Caki2 (cell line): ENCODE data around the gene PLEKHN1. TPM values are rescaled to one million over a fixed set of nuclear protein-coding genes. Genes with fewer than 3 reads are reported as not detected.
"Not testable (repeated sequence)": the region's sequence is repeated elsewhere in the genome, so short reads cannot be mapped to it uniquely, and the experiment has no call there.

Source experiments
- DNase-seq: peaks from one replicate; pipeline ENCODE4 v3.0.0-alpha.2; 2015; ENCODE audit warnings: low read depth
- in situ Hi-C: cut with HindIII; loops from 2 replicates; pipeline ENCODE4 v1.10.0; 2016; ENCODE audit warnings: low sequenced_read_pairs, low pct_unique_long_range_greater_than_20kb, mixed read lengths
- total RNA-seq: library from RNA; depleted of rRNA; stranded (reverse); fragments of >200 nt; shearing (Covaris generic); gene quantifications from 2 replicates; pipeline ENCODE4 v1.2.3, GENCODE V29; 2014; ENCODE audit warnings: low replicate concordance

PLEKHN1 gene
- total RNA-seq, 1 experiment from 2014 or later, result 2.3 TPM

DNA sequence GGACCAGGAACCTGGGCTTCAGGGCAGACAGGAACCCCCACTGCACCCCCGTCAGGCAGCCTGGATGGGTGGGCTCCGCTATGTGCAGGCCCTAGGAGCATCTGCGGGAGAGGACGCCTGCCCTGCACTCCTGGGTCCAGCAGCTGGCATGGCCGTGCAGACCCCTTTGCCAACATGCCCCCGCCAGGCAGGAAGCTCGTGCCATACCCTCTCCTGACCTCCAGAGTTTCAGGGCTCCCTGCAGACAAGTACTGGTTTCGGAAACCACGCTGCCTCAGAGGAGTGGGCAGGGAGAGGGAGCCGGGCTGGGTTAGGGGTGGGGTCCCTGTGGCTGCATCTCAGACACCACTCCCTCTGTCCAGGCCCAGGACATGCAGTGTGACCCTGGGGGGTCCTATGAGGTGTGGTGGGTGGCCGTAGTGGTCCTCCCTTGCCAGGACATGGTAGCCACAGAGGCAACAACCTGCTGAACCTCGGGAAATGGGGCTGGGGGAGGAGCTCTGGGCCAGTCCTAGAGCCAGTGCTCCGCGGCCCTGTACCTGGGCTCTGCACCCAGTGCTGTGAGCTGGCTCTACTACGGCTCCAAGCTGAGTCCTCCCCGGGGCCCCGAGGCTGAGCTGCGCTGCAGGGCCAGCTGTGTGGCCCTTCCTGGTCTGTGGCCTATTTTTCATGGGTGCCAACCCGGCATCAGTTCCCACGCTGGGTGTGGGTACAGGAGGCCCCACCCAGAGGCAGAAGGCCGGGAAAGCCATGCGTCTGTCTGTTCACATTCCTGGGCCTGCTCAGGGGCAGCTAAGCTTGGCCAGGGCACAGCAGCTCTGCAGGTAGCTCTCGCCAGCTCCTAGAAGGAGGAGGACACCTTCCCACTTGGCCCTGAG, 1.4 kb downstream of the PLEKHN1 start:
- in situ Hi-C loops, result no loop called here
- DNase-seq, result no peak

- no peak for DNase-seq
- in situ Hi-C loops, result no loop called here
Measured at GRCh38 chr1:969260-969855, 3.1 kb downstream of the PLEKHN1 start.

GRCh38 chr1:970242-970972, 4.1 kb downstream of the PLEKHN1 start:
- no peak for DNase-seq
- in situ Hi-C loops, result no loop called here

GRCh38 chr1:970973-971730, 4.9 kb downstream of the PLEKHN1 start:
- in situ Hi-C loops, result no loop called here
- no peak for DNase-seq

DNA sequence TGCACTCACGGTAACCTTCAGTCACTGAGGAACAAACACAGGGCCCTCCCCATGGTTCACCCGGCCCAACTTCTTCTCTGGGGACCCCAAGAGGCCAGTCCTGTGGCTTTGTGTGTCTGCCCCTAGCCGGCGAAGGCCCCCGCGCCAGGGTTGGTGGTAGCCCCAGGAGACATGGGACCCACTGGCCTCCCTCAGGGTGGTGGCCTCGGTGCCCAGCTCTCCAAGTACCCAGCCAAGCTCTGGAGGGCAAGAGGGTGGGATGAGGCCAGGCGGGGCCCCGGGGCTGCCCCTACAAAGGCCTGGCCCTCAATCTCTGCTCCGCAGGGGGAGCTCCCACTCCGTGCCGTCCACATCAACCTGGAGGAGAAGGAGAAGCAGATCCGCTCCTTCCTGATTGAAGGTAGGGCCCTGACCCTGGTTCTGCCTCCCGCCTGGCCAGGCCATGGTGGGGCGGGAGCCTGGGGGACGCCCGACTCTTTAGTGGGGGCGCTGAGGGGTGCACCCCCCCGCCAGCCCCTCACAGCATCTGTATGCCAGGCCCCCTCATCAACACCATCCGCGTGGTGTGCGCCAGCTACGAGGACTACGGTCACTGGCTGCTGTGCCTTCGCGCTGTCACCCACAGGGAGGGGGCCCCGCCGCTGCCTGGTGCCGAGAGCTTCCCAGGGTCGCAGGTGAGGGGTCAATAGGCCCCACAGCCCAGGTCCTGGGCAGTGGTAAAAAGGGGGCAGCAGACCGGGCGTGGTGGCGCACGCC, 5.6 kb downstream of the PLEKHN1 start:
- DNase-seq, result no peak
- in situ Hi-C loops, result no loop called here

- no peak for DNase-seq
- in situ Hi-C loops, result no loop called here
Measured at GRCh38 chr1:972726-973458, 6.6 kb downstream of the PLEKHN1 start.

GRCh38 chr1:973459-974292, 7.4 kb downstream of the PLEKHN1 start:
- in situ Hi-C loops, result no loop called here
- no peak for DNase-seq

DNA sequence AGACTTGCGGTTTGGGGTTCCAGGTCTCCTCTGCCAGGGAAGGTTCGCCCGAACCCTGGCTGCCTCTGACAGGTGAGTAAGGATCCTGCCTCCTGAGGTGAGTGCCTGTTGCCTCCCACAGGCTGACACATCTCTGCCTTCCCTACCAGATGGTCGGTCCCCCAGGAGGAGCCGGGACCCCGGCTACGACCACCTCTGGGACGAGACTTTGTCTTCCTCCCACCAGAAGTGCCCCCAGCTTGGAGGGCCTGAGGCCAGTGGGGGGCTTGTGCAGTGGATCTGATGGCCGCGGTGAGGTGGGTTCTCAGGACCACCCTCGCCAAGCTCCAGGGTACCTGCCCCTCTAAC, 8.0 kb downstream of the PLEKHN1 start:
- no peak for DNase-seq
- in situ Hi-C loops, result no loop called here

DNA sequence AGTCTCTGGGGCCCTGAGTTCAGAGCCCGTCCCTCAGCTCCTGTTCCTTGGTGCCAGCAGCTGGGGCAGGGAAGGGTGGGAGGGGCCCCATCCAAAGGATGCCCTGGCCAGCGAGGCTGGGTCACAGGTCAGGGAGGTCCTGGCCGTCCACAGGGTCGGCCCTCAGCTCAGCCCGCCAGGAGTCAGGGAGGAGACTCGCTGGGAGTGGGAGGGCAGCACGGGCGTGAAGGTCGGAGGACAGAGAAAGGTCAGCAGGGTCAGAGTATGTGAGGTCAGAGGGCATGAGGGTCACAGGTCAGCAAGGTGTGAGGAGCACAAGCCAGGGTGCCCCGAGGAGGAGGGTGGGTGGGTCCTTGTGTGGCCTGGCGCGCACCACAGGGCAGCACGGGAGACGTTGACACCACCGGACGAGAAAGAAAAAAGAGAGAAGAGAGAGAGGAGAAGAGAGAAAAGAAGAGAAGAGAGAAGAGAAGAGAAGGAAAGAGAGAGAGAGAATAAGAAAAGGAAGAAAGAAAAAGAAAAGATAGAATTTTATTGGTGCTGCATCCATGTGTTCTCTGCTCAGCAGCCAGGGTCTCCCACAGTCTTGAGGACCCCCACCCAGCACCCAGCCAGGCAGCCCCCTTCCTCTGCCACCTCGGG, 8.5 kb downstream of the PLEKHN1 start:
- in situ Hi-C loops, result no loop called here
- no peak for DNase-seq

DNA sequence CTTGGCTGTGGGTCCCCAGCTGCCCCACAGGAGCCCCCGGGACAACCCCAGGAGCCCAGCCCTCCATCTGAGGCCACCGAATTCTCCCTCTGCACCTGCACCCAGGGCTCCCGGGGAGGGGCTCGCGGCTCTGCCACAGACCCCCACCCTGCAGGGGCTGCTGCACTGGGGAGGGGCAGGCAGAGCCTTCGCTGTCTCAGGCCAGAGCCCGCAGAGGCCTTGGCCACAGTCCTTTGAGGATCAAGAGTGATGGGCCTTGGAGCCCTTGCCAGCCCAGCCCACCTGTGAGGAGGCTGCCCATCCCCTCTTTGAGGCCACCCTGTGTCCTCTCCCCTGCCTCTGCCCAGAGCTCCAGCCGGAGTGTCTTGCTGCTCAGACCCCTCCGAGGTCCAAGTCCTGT, 9.1 kb downstream of the PLEKHN1 start:
- in situ Hi-C loops, result no loop called here
- DNase-seq, result no peak

GRCh38 chr1:975896-976683, 9.8 kb downstream of the PLEKHN1 start:
- peak; percentile 84 for DNase-seq
- in situ Hi-C loops, result no loop called here

DNA sequence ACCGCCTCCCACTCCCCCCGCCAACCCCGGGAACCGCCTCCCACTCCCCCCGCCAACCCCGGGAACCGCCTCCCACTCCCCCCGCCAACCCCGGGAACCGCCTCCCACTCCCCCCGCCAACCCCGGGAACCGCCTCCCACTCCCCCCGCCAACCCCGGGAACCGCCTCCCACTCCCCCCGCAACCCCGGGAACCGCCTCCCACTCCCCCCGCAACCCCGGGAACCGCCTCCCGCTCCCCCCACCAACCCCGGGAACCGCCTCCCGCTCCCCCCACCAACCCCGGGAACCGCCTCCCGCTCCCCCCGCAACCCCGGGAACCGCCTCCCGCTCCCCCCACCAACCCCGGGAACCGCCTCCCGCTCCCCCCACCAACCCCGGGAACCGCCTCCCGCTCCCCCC, 10.5 kb downstream of the PLEKHN1 start:
- DNase-seq, in situ Hi-C loops: not testable (repeated sequence)

GRCh38 chr1:978069-978834, 12.0 kb downstream of the PLEKHN1 start:
- in situ Hi-C loops, result no loop called here

DNA sequence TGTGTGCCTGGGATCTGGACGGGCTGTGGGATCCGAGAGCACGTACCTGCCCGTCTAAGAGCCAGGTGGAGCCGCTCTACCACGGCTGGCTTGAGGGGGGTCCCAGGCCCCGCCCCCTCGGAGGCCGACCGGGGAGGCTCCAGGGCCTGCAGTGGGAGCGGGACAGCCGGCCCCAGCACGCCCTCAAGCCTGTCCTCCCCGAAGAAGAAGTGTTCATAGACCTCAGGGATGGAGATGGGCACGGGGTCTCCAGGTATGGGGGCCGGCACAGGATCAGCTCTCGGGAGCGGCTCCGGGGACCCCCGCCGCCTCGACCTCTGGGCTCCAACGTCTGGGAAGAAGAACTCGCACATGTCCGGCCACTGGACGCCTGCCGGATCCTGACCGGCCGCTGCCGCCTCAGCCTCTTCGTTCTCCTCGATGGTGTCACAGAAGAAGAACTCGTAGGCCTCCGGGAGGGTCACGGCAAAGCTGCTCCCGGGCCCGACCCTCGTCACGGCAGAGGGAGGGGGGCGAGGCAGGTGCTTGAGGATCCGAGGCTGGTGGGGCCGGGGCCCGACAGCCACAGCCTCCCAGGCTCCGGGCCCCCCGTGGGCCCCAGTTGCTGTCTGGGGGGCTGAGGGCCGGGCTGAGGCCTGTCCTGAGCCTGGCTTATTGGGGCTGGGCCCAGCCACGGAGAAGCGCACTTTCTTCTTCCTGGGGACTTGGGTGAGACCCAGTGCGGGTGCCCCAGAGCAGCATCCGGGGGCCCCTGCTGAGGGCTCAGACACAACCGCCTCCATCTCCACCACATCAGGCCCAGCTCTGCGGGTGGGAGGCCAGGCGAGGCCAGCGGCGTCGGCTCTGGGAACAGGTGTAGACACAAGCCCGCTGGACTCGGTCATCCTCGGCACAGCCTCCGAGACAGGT, 12.8 kb downstream of the PLEKHN1 start:
- no peak for DNase-seq
- in situ Hi-C loops, result no loop called here

More at GRCh38 chr1:978069-978834, 12.0 kb downstream of the PLEKHN1 start:
- DNase-seq, result peak; percentile 37
